Smooth muscle cell (in vitro differentiated cells): ENCODE measurements around the gene UBE2B. TPM values are rescaled to one million over a fixed set of nuclear protein-coding genes. Genes with fewer than 3 reads are reported as not detected.

Experiments
- DNase-seq: peaks from one replicate; lab custom pipeline; 2025; ENCODE audit not compliant: unreplicated experiment; lab: John Stamatoyannopoulos, UW
- H2AFZ ChIP-seq: fragments of 200-600 bp; sonication (generic); 2 replicates; pipeline ENCODE4 v1.6.0; 2016; ENCODE audit warnings: antibody characterized with exemption, low read depth, mild to moderate bottlenecking
- H3F3A ChIP-seq: fragments of 200-600 bp; sonication (generic); 2 replicates; pipeline ENCODE4 v1.6.0; 2017; ENCODE audit warnings: antibody characterized with exemption, low read depth
- H3K27ac ChIP-seq: fragments of 200-600 bp; sonication (generic); 2 replicates; pipeline ENCODE4 v1.5.1; 2016; ENCODE audit warnings: low read depth, mild to moderate bottlenecking
- H3K27me3 ChIP-seq: fragments of 200-600 bp; sonication (generic); 2 replicates; pipeline ENCODE4 v1.6.1; 2016; ENCODE audit warnings: low read depth, mild to moderate bottlenecking
- H3K36me3 ChIP-seq: fragments of 200-600 bp; sonication (generic); 2 replicates; pipeline ENCODE4 v1.5.1; 2016; ENCODE audit warnings: low read depth
- H3K4me1 ChIP-seq: fragments of 200-600 bp; sonication (generic); 2 replicates; pipeline ENCODE4 v1.5.1; 2016; ENCODE audit warnings: low read depth
- H3K4me2 ChIP-seq: fragments of 200-600 bp; sonication (generic); 2 replicates; pipeline ENCODE4 v1.6.0; 2016; ENCODE audit warnings: mild to moderate bottlenecking
- H3K4me3 ChIP-seq: fragments of 200-600 bp; sonication (generic); 2 replicates; pipeline ENCODE4 v1.5.1; 2016; ENCODE audit warnings: mild to moderate bottlenecking
- H3K79me2 ChIP-seq: fragments of 200-600 bp; sonication (generic); 2 replicates; pipeline ENCODE4 v1.6.0; 2016; ENCODE audit warnings: low read depth, mild to moderate bottlenecking
- H3K9ac ChIP-seq: fragments of 200-600 bp; sonication (generic); 2 replicates; pipeline ENCODE4 v1.6.0; 2016; ENCODE audit warnings: low read depth
- H3K9me3 ChIP-seq: fragments of 200-600 bp; sonication (generic); replicated peaks from 2 replicates; pipeline ENCODE4 v1.5.1; 2016; ENCODE audit warnings: low read depth
- H4K20me1 ChIP-seq: fragments of 200-600 bp; sonication (generic); 2 replicates; pipeline ENCODE4 v1.6.0; 2016; ENCODE audit warnings: low read depth
- WGBS: methylation state at CpG from one replicate; pipeline ENCODE4 v1.1.7; 2016; ENCODE audit warnings: low lambda C conversion rate; 5-methylcytosine and 5-hydroxymethylcytosine counted together
- polyA plus RNA-seq: library from polyadenylated mRNA; unstranded; fragments of >200 nt; fragmentation: Nextera tagmentation; extraction: Ambion mirVana; gene quantifications from 2 replicates; pipeline ENCODE4 v1.2.1, GENCODE V29; 2016
- total RNA-seq: library from RNA; depleted of rRNA; stranded (reverse); fragments of >200 nt; gene quantifications from 2 replicates; pipeline ENCODE4 v1.2.3, GENCODE V29; 2014
- TF ChIP-seq, protein P1 (sequence below): fragments of 200-600 bp; sonication (generic); IDR thresholded peaks from 2 replicates; pipeline ENCODE4 v1.5.1; 2017; ENCODE audit warnings: borderline replicate concordance, mild to moderate bottlenecking, antibody characterized with exemption; ENCODE audit not compliant: insufficient read depth, poor library complexity, severe bottlenecking

Gene UBE2B
- total and polyA plus RNA-seq, 2 experiments from 2014 or later = 60.6 to 86.8 TPM

DNA sequence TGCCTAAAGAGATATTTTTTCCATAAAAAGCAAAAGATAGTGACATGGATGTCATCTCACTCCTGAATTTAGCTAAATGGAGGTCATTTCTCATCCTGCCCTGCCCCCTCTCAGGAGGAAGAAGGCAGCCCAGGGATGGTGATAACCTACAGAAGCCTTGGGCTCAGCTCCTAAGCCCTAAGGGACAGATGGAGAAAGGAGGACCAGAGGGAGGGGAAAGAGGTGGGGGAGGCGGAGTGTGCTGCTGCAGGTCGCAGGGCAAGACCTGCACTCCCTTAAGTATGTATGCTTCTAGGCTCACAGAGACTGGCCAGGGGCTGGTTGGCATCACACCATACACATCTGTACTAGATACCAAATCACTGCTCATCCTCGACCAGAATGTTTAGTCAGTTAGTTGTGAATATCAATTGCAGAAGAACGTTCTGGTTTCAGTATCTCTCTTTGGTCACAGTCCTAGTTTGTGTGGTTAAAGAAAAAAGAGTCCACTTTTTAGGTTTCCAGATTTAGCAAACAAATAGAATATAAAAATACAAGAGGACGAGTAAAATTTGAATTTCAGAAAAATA is 58.7 kb downstream of the UBE2B start:
- no peaks in the 10 kb centered on the region for H3K79me2 ChIP-seq
- DNase-seq = no peak

DNA sequence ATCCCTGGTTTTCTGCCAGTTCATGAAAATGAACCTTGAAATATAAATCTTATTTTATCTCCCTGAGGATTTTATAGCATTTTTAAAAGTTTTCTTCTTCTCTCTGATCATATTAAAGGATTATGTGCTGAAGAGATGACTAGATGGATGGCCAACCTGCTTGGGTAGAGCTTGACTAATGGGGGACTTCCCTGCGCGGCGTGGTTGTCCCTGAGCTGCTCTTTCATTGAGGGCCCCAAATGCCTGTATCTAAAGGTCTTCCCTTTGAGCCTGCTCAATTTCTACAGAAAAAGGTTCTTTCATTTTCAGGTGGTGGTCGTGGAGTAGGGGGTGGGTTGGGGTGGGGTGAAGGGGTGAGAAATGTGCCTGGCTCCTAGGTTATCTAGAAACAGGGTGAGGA is 60.8 kb downstream of the UBE2B start:
- 85% methylated on average over 4 of the region's 4 CpGs for WGBS
- TF ChIP-seq, protein P1, sequence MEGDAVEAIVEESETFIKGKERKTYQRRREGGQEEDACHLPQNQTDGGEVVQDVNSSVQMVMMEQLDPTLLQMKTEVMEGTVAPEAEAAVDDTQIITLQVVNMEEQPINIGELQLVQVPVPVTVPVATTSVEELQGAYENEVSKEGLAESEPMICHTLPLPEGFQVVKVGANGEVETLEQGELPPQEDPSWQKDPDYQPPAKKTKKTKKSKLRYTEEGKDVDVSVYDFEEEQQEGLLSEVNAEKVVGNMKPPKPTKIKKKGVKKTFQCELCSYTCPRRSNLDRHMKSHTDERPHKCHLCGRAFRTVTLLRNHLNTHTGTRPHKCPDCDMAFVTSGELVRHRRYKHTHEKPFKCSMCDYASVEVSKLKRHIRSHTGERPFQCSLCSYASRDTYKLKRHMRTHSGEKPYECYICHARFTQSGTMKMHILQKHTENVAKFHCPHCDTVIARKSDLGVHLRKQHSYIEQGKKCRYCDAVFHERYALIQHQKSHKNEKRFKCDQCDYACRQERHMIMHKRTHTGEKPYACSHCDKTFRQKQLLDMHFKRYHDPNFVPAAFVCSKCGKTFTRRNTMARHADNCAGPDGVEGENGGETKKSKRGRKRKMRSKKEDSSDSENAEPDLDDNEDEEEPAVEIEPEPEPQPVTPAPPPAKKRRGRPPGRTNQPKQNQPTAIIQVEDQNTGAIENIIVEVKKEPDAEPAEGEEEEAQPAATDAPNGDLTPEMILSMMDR = no peak

More for the DNA sequence above, 58.7 kb downstream of the UBE2B start:
- Histone ChIP-seq H3K4me1 (peaks cover 16% of the 10 kb centered on the region), H3F3A (no peaks in the 10 kb centered on the region), H3K4me3 (no peak overlapping the region), H3K27ac (no peak overlapping the region), H2AFZ (no peak overlapping the region), H3K36me3 (no peaks in the 10 kb centered on the region), H3K4me2 (no peak overlapping the region), H3K9ac (no peak overlapping the region), H3K9me3 (no peaks in the 10 kb centered on the region), H3K27me3 (no peaks in the 10 kb centered on the region), H4K20me1 (no peaks in the 10 kb centered on the region)
- WGBS = 67% methylated on average over 5 of the region's 5 CpGs
- TF ChIP-seq, protein P1 = no peak

DNA sequence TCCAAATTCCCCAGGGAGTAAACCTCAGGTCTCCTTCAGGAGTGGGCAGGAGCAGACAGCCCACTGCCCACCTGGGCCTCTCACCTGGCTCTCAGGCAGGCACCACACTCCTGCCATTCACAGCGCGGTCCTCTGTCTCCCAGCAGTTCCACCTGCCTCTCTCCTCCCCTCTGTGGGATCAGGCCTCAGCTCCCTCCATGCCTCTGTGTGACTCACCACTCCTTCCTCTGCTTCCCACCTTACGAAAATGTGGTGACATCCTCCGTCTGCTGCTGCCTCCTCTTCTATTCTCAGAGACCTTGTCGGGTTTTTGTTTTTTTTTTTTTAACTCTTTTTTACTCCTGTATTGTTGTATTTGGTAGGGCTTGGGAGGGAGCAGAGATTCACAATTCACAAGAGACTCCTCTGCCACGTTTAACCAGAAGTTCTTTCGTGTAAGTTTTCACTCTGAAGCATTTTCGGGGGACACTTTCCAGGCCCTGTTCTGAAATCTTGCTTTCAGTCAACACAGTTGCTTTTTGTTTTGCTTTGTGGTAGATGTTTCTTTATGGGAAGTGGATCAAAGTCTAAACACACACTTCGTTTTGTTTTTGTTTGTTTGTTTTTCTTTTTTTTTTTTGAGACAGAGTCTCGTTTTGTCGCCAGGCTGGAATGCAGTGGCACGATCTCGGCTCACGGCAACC is 61.4 kb downstream of the UBE2B start:
- Histone ChIP-seq H3K9me3 (no peaks in the 10 kb centered on the region), H4K20me1 (no peaks in the 10 kb centered on the region), H3K27ac (no peak overlapping the region), H3K36me3 (no peaks in the 10 kb centered on the region), H3F3A (peaks cover 9% of the 10 kb centered on the region), H3K9ac (no peak overlapping the region), H3K27me3 (no peaks in the 10 kb centered on the region), H2AFZ (no peak overlapping the region), H3K79me2 (no peaks in the 10 kb centered on the region), H3K4me2 (no peak overlapping the region), H3K4me1 (peaks cover 22% of the 10 kb centered on the region), H3K4me3 (no peak overlapping the region)
- no peak for DNase-seq
- TF ChIP-seq, protein P1 = no peak
- 48% methylated on average over 14 of the region's 14 CpGs for WGBS

More for the DNA sequence above, 60.8 kb downstream of the UBE2B start:
- H3K36me3 ChIP-seq = no peaks in the 10 kb centered on the region
- H3K9ac ChIP-seq = no peak overlapping the region
- H3K9me3 ChIP-seq = no peaks in the 10 kb centered on the region
- H3K4me2 ChIP-seq = no peak overlapping the region
- no peak overlapping the region for H3K4me3 ChIP-seq
- no peaks in the 10 kb centered on the region for H3K79me2 ChIP-seq
- no peaks in the 10 kb centered on the region for H3K27me3 ChIP-seq
- H3F3A ChIP-seq = peaks cover 6% of the 10 kb centered on the region
- no peak for DNase-seq
- H3K27ac ChIP-seq = no peak overlapping the region
- H4K20me1 ChIP-seq = no peaks in the 10 kb centered on the region
- H2AFZ ChIP-seq = no peak overlapping the region
- H3K4me1 ChIP-seq = peaks cover 22% of the 10 kb centered on the region
